NCI-H748 (cell line): ENCODE measurements around the gene DTX1.
A peak's percentile ranks its signal among the peaks of the same experiment; 100 is the strongest.

Experiments used
- DNase-seq: peaks from one replicate; lab custom pipeline; 2025; ENCODE audit not compliant: unreplicated experiment; lab: John Stamatoyannopoulos, UW

The DTX1 gene

GRCh38 chr12:113070117-113070906 lies 13.8 kb downstream of the DTX1 start:
- no peak for DNase-seq

GRCh38 chr12:113071135-113072112 lies 14.9 kb downstream of the DTX1 start:
- DNase-seq: peak; percentile 88

- no peak for DNase-seq
These were observed 15.6 kb downstream of the DTX1 start for GRCh38 chr12:113072136-113072535.

- no peak for DNase-seq
These were observed 17.1 kb downstream of the DTX1 start for GRCh38 chr12:113073586-113073985.

- DNase-seq: peak; percentile 50
These were observed 18.7 kb downstream of the DTX1 start for GRCh38 chr12:113075137-113075683.

GRCh38 chr12:113077057-113077858 lies 20.7 kb downstream of the DTX1 start:
- DNase-seq: no peak

- no peak for DNase-seq
These were observed 21.3 kb downstream of the DTX1 start for GRCh38 chr12:113077859-113078255.

- DNase-seq: no peak
These were observed 25.3 kb downstream of the DTX1 start for GRCh38 chr12:113081873-113082272.

- DNase-seq: no peak
These were observed 26.1 kb downstream of the DTX1 start for GRCh38 chr12:113082486-113083148.

GRCh38 chr12:113083863-113084435 lies 27.4 kb downstream of the DTX1 start:
- DNase-seq: no peak

- no peak for DNase-seq
These were observed 30.0 kb downstream of the DTX1 start for GRCh38 chr12:113086249-113087164.

GRCh38 chr12:113087193-113087592 lies 30.7 kb downstream of the DTX1 start:
- no peak for DNase-seq

- no peak for DNase-seq
These were observed 31.5 kb downstream of the DTX1 start for GRCh38 chr12:113088037-113088436.

- DNase-seq: no peak
These were observed 32.6 kb downstream of the DTX1 start for GRCh38 chr12:113088971-113089756.

GRCh38 chr12:113089839-113090238 lies 33.3 kb downstream of the DTX1 start:
- DNase-seq: no peak

- no peak for DNase-seq
These were observed 34.2 kb downstream of the DTX1 start for GRCh38 chr12:113090740-113091139.

GRCh38 chr12:113091506-113091905 lies 35.0 kb downstream of the DTX1 start:
- DNase-seq: no peak
